Stomach (tissue), 9 donors: ENCODE measurements around the gene AP5S1. TPM values are rescaled to one million over a fixed set of nuclear protein-coding genes. Genes with fewer than 3 reads are reported as not detected.
A peak's percentile ranks its signal among the peaks of the same experiment; 100 is the strongest.

Experiments used
- DNase-seq, 2 donors: peaks; one replicate each; pipeline versions ENCODE4 v3.0.0 to v3.0.0-alpha.2; 2013 to 2019
- H3K27ac ChIP-seq, 5 donors: fragments of 200-600 bp in 4 of 5; sonication (generic) in 4 of 5; one replicate each; pipeline ENCODE4 v1.5.1; 2013 to 2019; ENCODE audit warnings: mild to moderate bottlenecking in 1 of 5, moderate library complexity in 1 of 5
- H3K27me3 ChIP-seq, 3 donors: fragments of 200-600 bp; sonication (generic); one replicate each; pipeline ENCODE4 v1.5.1; 2017 to 2019; ENCODE audit warnings: mixed run types in 1 of 3
- H3K36me3 ChIP-seq, 4 donors: fragments of 200-600 bp; sonication (generic); 1 replicate in 3 of 4; 2 replicates in 1 of 4; pipeline ENCODE4 v1.5.1; 2016 to 2019
- H3K4me1 ChIP-seq, 4 donors: fragments of 200-600 bp; sonication (generic); one replicate each; pipeline ENCODE4 v1.5.1; 2016 to 2019
- H3K4me3 ChIP-seq, 4 donors: fragments of 200-600 bp; sonication (generic) in 3 of 4; one replicate each; pipeline ENCODE4 v1.5.1; 2016 to 2019; ENCODE audit warnings: mild to moderate bottlenecking in 1 of 4
- H3K9me3 ChIP-seq, 4 donors: fragments of 200-600 bp; sonication (generic); one replicate each; pipeline ENCODE4 v1.5.1; 2016 to 2019
- CTCF ChIP-seq, 7 experiments: fragments of 450-650 bp in 4 of 7; fragments of 200-600 bp in 3 of 7; sonication (generic) in 3 of 7; IDR thresholded peaks; one replicate each; pipeline ENCODE4 v1.5.1; 2016 to 2019; ENCODE audit warnings: antibody characterized with exemption in 7 of 7, control low read depth in 2 of 7, mild to moderate bottlenecking in 1 of 7
- EP300 ChIP-seq: sonication (generic); formaldehyde crosslinking; IDR thresholded peaks from one replicate; pipeline ENCODE4 v1.6.1; 2017; ENCODE audit warnings: antibody characterized with exemption
- POLR2A ChIP-seq, 4 donors: fragments of 450-650 bp; IDR thresholded peaks; one replicate each; pipeline ENCODE4 v1.6.1; 2016; ENCODE audit warnings: antibody characterized with exemption in 4 of 4, control low read depth in 2 of 4, mild to moderate bottlenecking in 1 of 4, moderate library complexity in 1 of 4
- POLR2AphosphoS5 ChIP-seq, 3 donors: sonication (generic); formaldehyde crosslinking; IDR thresholded peaks; one replicate each; pipeline ENCODE4 v1.6.1; 2016; ENCODE audit warnings: antibody characterized with exemption in 3 of 3
- WGBS, 5 donors: extraction: QIAGEN DNeasy Blood & Tissue Kit in 3 of 5; methylation state at CpG; one replicate each; pipeline versions ENCODE4 v1.1.5 to v1.1.7; 2013 to 2018; 5-methylcytosine and 5-hydroxymethylcytosine counted together
- intact Hi-C: fragments of 100-400 bp; cut with DNase I; formaldehyde crosslinking; loops from one replicate; pipeline ENCODE4 v1.15.1; 2023; ENCODE audit warnings: low total_unique reads
- polyA plus RNA-seq, 3 donors: library from polyadenylated mRNA; stranded (reverse); fragments of 200-250 nt; gene quantifications; one replicate each; pipeline ENCODE4 v1.2.3, GENCODE V29; 2013
- total RNA-seq, 5 donors: library from RNA; depleted of rRNA; stranded (reverse); fragments of >200 nt; gene quantifications; one replicate each; pipeline versions ENCODE4 v1.1.0 to v1.2.3, GENCODE V29; 2014 to 2016
- donor health status: healthy with polysubstance abuse.
- donor health status: Bipolar disorder and iron deficiency.
- donor health status: healthy.

Gene AP5S1
- total and polyA plus RNA-seq, 8 donors: 1.8 to 14.8 (median 6.7) TPM

DNA sequence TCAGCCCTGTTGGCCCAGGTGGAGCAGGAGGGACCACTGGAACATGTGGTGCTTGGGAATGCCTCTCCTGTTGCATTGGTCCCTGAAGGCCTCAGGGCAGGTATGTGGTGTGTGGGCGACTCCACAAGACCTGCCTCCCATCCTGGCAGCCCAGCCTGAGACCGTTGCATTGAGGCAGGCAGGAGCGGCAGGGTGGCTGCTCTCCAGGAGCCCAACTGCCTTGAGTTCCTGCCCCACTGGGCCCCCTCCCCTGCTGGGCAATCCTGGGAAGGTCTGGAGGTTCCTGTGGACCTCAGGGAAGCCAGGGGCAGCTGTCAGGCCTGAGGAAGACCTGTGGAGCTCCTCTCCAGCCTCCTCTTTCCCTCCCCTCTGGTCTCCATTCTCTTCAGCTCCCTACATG lies 46.1 kb downstream of the AP5S1 start:
- no peak for TF ChIP-seq POLR2A (IDR thresholded peaks at IDR 0.05)
- no peak for TF ChIP-seq CTCF (IDR thresholded peaks at IDR 0.05)
- TF ChIP-seq POLR2AphosphoS5 (IDR thresholded peaks at IDR 0.05): no peak
- no peak for TF ChIP-seq EP300
- no peaks in the 10 kb centered on the region for H3K9me3 ChIP-seq
- no peak for DNase-seq
- peaks cover 55 to 96% (median 95%) of the 10 kb centered on the region in 4 donors for H3K36me3 ChIP-seq
- intact Hi-C loops: no loop called here
- no peak overlapping the region for H3K4me3 ChIP-seq
- H3K27ac ChIP-seq: no peak overlapping the region
- WGBS, 5 donors: 79 to 84% (median 81%) methylated on average over 3 of the region's 3 CpGs; no CpG with 5 or more reads in 1 of the 5 donors
- no peaks in the 10 kb centered on the region for H3K4me1 ChIP-seq
- H3K27me3 ChIP-seq: no peaks in the 10 kb centered on the region

GRCh38 chr20:3867802-3868201 lies 47.5 kb downstream of the AP5S1 start:
- Histone ChIP-seq H3K9me3 (no peaks in the 10 kb centered on the region), H3K4me3 (no peak overlapping the region), H3K27ac (no peak overlapping the region), H3K36me3 (peaks cover 42 to 96% (median 94%) of the 10 kb centered on the region in 4 donors), H3K27me3 (no peaks in the 10 kb centered on the region), H3K4me1 (no peaks in the 10 kb centered on the region)
- no peak for TF ChIP-seq POLR2AphosphoS5 (IDR thresholded peaks at IDR 0.05)
- TF ChIP-seq EP300: no peak
- TF ChIP-seq POLR2A (IDR thresholded peaks at IDR 0.05): no peak
- no peak for TF ChIP-seq CTCF (IDR thresholded peaks at IDR 0.05)
- no peak for DNase-seq
- intact Hi-C loops: no loop called here
- WGBS, 5 donors: 63 to 100% (median 73%) methylated on average over 1 to 2 of the region's 2 CpGs

GRCh38 chr20:3869839-3870634 lies 49.7 kb downstream of the AP5S1 start:
- intact Hi-C loops: no loop called here
- no peak for DNase-seq
- Histone ChIP-seq H3K36me3 (peaks cover 19 to 95% (median 89%) of the 10 kb centered on the region in 4 donors), H3K9me3 (no peaks in the 10 kb centered on the region), H3K27ac (peak overlapping the region in 1 of 5 donors; percentile 14), H3K4me1 (peaks cover 0 to 12% (median under 1%) of the 10 kb centered on the region in 4 donors), H3K4me3 (no peak overlapping the region), H3K27me3 (no peaks in the 10 kb centered on the region)
- no peak for TF ChIP-seq EP300
- TF ChIP-seq CTCF (IDR thresholded peaks at IDR 0.05): no peak
- TF ChIP-seq POLR2A (IDR thresholded peaks at IDR 0.05): no peak
- TF ChIP-seq POLR2AphosphoS5 (IDR thresholded peaks at IDR 0.05): no peak
- WGBS, 5 donors: 77 to 89% (median 85%) methylated on average over 9 to 10 of the region's 10 CpGs

DNA sequence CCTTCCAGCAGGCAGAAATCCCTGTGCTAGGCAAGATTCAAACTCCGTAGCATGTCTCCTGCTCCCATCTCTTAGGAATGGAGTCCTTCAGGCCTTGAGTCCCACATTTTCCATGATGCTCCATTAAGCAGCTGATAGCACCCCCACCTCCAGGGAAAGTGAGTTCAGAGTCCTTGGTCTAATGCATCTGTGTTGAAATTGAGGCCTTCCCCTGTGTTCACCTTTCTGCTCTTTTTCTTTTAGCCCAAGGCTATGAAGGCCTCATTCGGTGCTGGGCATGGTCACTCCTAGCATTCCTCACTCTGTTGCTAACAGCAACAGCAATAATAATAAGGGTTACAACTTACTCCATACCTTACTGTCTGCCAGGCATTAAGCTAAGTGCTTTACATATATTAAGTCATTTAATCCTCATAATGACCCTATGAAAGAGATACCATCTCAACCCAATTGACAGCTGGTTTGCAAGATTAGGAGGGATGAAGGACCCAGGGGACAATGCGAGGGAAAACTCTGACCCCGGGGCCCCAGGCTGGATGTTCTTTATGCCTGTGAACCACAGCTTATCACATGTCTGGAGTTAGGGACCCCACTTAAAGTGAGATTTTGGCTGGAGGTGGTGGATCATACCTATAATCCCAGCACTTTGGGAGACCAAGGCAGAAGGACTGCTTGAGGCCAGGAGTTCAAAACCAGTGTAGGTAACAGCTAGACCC lies 51.4 kb downstream of the AP5S1 start:
- no peak for DNase-seq
- Histone ChIP-seq H3K27me3 (no peaks in the 10 kb centered on the region), H3K4me1 (peaks cover 0 to 12% (median 4%) of the 10 kb centered on the region in 4 donors), H3K36me3 (peaks cover 5 to 83% (median 72%) of the 10 kb centered on the region in 4 donors), H3K9me3 (no peaks in the 10 kb centered on the region), H3K27ac (no peak overlapping the region), H3K4me3 (no peak overlapping the region)
- no peak for TF ChIP-seq CTCF (IDR thresholded peaks at IDR 0.05)
- no peak for TF ChIP-seq POLR2AphosphoS5 (IDR thresholded peaks at IDR 0.05)
- TF ChIP-seq POLR2A (IDR thresholded peaks at IDR 0.05): no peak
- no peak for TF ChIP-seq EP300
- WGBS, 5 donors: 88 to 93% (median 90%) methylated on average over 4 of the region's 4 CpGs
- intact Hi-C loops: no loop called here
